Lower leg skin (tissue), 4 donors: Measurements from ENCODE around the gene SAFB. TPM values are rescaled to one million over a fixed set of nuclear protein-coding genes. Genes with fewer than 3 reads are reported as not detected.
A peak's percentile ranks its signal among the peaks of the same experiment; 100 is the strongest.
"Not testable (repeated sequence)": the region's sequence is repeated elsewhere in the genome, so short reads cannot be mapped to it uniquely, and the experiment has no call there.

ENCODE experiments used
- DNase-seq, 2 donors: peaks; one replicate each; pipeline ENCODE4 v3.0.0-alpha.2; 2019; ENCODE audit warnings: low spot score in 2 of 2
- H3K4me3 ChIP-seq: fragments of 200-600 bp; sonication (generic); 2 replicates; pipeline ENCODE4 v1.5.1; 2017; ENCODE audit warnings: mild to moderate bottlenecking, low read depth; ENCODE audit not compliant: poor library complexity, severe bottlenecking
- CTCF ChIP-seq, 3 donors: fragments of 450-650 bp; IDR thresholded peaks; one replicate each; pipeline ENCODE4 v1.5.1; 2016; ENCODE audit warnings: antibody characterized with exemption in 3 of 3, mild to moderate bottlenecking in 3 of 3, moderate library complexity in 2 of 3
- POLR2A ChIP-seq, 2 donors: fragments of 450-650 bp; IDR thresholded peaks; one replicate each; pipeline ENCODE4 v1.6.1; 2016 to 2017; ENCODE audit warnings: antibody characterized with exemption in 2 of 2, mild to moderate bottlenecking in 1 of 2, moderate library complexity in 1 of 2
- WGBS, 2 donors: methylation state at CpG; one replicate each; pipeline ENCODE4 v1.1.5; 2018; 5-methylcytosine and 5-hydroxymethylcytosine counted together
- intact Hi-C: fragments of 100-400 bp; cut with DNase I; formaldehyde crosslinking; loops from one replicate; pipeline ENCODE4 v1.15.0; 2023; ENCODE audit warnings: low total_unique reads
- total RNA-seq, 4 donors: library from RNA; depleted of rRNA; stranded (reverse); fragments of >200 nt; gene quantifications; one replicate each; pipeline ENCODE4 v1.1.0, GENCODE V29; 2016

Gene SAFB
- total RNA-seq, 4 donors from 2014 or later: 41.6 to 136 (median 80.4) TPM

- 91 to 92% methylated on average over 18 to 22 of the region's 22 CpGs for WGBS, 2 donors
- TF ChIP-seq POLR2A (IDR thresholded peaks at IDR 0.05) (no peak), CTCF (IDR thresholded peaks at IDR 0.05) (no peak)
- intact Hi-C loops: no loop called here
- H3K4me3 ChIP-seq: no peak overlapping the region
- no peak for DNase-seq
Observed at GRCh38 chr19:5700455-5701092, 77.7 kb downstream of the SAFB start.

DNA sequence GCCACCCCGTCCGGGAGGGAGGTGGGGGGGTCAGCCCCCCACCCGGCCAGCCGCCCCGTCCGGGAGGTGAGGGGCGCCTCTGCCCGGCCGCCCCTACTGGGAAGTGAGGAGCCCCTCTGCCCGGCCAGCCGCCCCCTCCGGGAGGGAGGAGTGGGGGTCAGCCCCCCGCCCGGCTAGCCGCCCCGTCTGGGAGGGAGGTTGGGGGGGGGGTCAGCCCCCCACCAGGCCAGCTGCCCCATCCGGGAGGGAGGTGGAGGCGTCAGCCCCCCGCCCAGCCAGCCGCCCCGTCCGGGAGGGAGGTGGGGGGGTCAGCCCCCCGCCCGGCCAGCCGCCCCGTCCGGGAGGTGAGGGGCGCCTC, 79.1 kb downstream of the SAFB start:
- H3K4me3 ChIP-seq, DNase-seq, intact Hi-C loops: not testable (repeated sequence)
- WGBS, 2 donors: 100% methylated on average over 2 of the region's 28 CpGs; no CpG with 5 or more reads in 1 of the 2 donors

DNA sequence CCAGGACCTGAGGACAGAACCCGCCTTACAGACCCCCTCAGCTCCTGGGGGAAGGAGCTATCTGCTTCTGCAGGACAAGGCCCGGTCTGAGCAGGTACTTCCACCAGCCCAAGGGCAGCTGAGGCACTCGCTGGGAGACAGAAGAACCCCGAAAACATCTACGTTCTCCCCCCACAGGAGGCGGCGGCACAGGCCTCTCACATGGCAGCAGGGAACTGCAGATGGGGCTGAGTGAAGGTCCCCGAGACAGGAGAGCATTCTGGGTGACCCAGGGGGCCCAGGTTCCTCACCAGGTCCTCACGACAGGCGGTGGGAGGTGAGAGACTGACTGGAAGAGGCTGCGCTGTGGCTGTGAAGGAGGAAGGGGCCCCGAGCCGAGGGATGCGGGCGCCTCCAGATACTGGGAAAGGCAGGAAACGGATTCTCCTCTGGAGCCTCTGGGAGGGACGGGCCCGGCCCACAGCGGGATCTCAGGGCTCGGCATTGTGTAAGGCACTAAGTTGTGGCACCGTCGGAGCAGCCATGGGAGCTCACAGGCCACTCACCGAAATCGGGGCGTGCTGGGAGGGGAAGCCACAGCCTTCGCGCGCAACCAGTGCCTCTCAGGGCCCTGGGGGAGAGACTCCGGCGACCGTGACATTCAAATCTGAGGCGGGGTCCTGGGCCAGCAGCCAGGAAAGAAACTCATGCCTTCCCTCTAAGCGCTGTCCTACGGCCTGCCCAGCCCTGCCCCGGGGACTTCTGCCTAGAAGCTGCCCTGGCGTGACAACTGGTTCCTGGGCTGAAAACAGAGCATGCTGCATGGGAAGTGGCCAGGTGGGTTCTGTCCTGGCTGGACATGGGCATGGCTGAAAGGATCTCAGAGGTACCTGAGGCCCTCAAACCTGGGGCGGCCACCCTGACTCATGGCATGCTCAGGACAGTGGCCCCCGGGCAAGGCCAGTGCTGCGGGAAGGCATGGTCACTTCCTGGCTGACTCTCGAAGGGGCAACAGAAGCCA, 81.2 kb downstream of the SAFB start:
- WGBS, 2 donors: 92 to 94% methylated on average over 31 to 37 of the region's 40 CpGs
- no peak for TF ChIP-seq POLR2A (IDR thresholded peaks at IDR 0.05)
- no peak for TF ChIP-seq CTCF (IDR thresholded peaks at IDR 0.05)
- intact Hi-C loops: no loop called here
- DNase-seq: peak in 1 of 2 donors; percentile 83
- no peak overlapping the region for H3K4me3 ChIP-seq

GRCh38 chr19:5705552-5705951, 82.7 kb downstream of the SAFB start:
- DNase-seq: no peak
- WGBS, 2 donors: 84 to 87% methylated on average over 14 to 16 of the region's 16 CpGs

DNA sequence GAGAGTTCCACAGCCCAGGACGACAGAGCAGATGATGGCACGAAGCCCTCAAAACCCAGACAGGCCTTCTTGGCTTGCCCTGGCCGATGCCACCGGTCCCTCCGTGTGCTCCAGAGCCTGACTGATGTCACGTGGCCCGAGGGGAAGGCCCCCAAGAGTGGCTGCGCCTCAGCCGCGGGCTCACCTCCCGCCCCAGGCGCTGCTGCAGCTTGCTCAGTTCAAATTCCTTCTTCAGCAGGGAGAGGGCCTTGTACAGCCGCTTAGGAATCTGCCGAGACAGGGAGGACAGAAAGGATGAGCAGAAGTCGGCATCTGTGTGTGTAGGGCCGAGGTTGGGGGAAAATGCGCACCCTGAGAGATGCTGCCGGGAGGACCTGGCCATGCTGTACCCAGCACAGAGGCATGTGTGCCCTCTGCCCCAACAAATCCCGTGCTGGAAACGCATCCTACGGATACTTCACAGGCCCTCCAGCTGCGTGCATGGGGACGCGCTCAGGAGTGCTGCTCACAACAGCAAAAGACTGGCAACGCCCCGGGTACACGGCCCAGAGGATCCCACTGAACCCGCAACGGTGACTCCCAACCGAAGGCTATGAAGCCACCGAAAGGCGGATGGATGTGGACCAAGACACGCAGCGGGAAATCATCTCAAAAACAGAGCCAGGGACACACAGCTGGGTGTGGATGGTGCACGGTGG, 84.1 kb downstream of the SAFB start:
- DNase-seq: no peak
- WGBS, 2 donors: 92 to 93% methylated on average over 35 of the region's 35 CpGs
- TF ChIP-seq CTCF (IDR thresholded peaks at IDR 0.05) (no peak), POLR2A (IDR thresholded peaks at IDR 0.05) (no peak)
- intact Hi-C loops: no loop called here
- no peak overlapping the region for H3K4me3 ChIP-seq

More at GRCh38 chr19:5705552-5705951, 82.7 kb downstream of the SAFB start:
- intact Hi-C loops: no loop called here
- no peak for TF ChIP-seq CTCF (IDR thresholded peaks at IDR 0.05)
- TF ChIP-seq POLR2A (IDR thresholded peaks at IDR 0.05): no peak
- no peak overlapping the region for H3K4me3 ChIP-seq
